ENCODE results near the gene AMMECR1. TPM values are rescaled to one million over a fixed set of nuclear protein-coding genes. Genes with fewer than 3 reads are reported as not detected.
"Not testable (repeated sequence)": the region's sequence is repeated elsewhere in the genome, so short reads cannot be mapped to it uniquely, and the experiment has no call there.

AMMECR1 gene
- polyA plus RNA-seq, 1 donor from 2014 or later: 5.4 TPM

DNA sequence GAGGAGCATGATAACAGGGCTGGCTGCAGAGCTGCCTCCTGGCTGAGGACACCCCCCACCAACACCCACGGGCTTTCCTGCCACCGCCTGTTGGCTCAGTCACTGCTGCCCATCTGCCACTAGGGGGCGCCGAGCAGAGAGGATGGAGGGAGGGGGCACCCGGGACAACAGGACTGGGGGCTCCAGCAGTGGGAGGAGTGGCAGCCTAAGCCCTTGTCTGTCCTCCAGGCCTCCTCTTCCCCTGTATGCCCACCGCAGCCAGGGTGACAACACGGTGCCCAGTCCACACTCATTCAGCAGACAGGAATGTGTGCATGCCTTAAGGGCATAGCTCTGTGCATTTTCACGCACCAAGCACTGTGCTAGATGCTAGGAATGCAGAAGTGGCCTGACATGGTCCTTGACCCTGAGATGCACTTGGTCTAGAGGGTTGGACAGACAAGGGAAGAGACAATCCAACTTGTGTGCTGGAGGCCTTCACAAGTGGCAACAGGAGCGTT, 149.9 kb downstream of the AMMECR1 start:
- Mint-ChIP-seq H3K9me3 (no peaks in the 10 kb centered on the region), H3K36me3 (no peaks in the 10 kb centered on the region), H3K27ac (no peak overlapping the region), H3K4me3 (no peak overlapping the region), H3K27me3 (no peaks in the 10 kb centered on the region), H3K4me1 (peaks cover 7 to 17% (median 7%) of the 10 kb centered on the region in 3 donors)

DNA sequence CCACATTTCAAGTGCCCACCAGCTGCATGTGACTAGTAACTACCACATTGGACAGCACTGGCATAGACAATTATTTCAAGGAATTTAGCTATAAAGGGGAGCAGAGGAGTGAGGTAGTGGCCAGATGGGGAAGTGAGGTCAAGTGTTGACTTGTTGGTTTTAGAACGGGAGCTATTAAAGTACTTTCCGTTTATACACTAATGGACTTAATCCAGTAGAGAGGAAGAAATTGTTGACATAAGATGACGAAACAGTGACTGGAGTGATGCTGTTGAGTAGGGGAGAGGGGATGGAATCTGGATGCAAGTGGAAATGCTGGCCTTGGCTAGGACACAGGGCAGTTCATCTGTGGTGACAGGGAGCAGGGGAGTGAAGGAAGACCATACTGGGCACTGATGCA, 154.4 kb downstream of the AMMECR1 start:
- Mint-ChIP-seq H3K27ac (no peak overlapping the region), H3K4me1 (peaks cover 8 to 12% (median 9%) of the 10 kb centered on the region in 3 donors), H3K9me3 (no peaks in the 10 kb centered on the region), H3K36me3 (no peaks in the 10 kb centered on the region), H3K4me3 (no peak overlapping the region), H3K27me3 (no peaks in the 10 kb centered on the region)

DNA sequence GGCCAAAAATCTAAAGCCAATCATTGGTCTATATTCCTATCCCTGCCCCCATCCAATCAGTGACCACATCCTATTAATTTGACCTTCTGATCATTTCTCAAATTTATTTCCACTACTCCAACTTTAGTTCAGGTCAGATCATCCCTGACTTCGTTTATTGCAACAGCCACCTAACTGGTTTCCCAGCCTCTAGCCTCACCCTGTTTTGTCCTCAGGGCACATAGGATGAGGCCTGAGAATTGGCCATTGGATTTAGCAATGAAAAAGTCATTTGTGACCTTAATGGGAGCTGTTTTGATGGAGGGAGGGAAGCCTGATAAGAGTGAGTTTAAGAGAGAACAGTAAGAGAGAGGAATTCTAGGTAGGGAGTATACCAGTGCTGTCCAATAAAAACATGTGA, 155.0 kb downstream of the AMMECR1 start:
- Mint-ChIP-seq H3K4me1 (peaks cover 8 to 12% (median 9%) of the 10 kb centered on the region in 3 donors), H3K27ac (no peak overlapping the region), H3K9me3 (no peaks in the 10 kb centered on the region), H3K4me3 (no peak overlapping the region), H3K27me3 (no peaks in the 10 kb centered on the region), H3K36me3 (no peaks in the 10 kb centered on the region)

DNA sequence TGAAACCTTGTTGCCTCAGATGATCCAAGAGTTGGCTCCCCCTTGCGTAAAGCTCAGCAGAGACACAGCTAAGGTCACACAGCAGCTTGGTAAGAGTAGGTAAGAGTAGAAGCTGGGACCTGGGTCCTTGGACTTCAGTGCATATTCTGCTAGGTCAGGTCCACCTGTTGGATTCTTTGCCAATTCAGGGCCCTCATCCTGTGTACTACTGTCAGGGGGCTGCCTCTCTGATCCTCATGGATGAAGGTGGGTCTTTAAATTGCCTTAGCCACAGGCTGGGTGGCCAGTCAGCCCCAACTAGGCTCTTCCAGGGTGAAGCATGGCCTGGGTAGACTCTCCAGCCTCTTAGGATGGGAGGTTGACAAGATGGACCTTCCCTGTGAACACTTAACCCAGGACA, 155.8 kb downstream of the AMMECR1 start:
- no peaks in the 10 kb centered on the region for H3K27me3 Mint-ChIP-seq
- H3K27ac Mint-ChIP-seq: no peak overlapping the region
- no peaks in the 10 kb centered on the region for H3K9me3 Mint-ChIP-seq
- H3K4me1 Mint-ChIP-seq: peaks cover 8 to 12% (median 9%) of the 10 kb centered on the region in 3 donors
- H3K36me3 Mint-ChIP-seq: no peaks in the 10 kb centered on the region
- H3K4me3 Mint-ChIP-seq: no peak overlapping the region

DNA sequence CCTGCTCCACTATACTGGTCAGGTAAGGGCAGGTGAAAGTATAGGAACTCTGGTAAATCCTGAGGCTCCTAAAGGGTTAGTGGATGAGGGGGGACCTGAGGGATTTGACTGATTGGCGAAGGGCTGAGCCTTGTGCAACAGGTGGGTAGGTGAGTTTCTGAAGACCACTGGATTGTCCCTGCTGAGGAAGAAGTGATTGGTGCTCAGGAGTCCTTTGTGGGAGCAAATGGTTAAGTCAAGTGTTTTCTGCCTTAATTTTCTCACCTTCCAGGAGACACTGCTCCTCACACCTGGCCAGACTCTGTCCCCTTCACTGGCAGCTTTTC, 156.6 kb downstream of the AMMECR1 start:
- H3K36me3 Mint-ChIP-seq: no peaks in the 10 kb centered on the region
- H3K9me3 Mint-ChIP-seq: no peaks in the 10 kb centered on the region
- H3K27ac Mint-ChIP-seq: no peak overlapping the region
- H3K27me3 Mint-ChIP-seq: no peaks in the 10 kb centered on the region
- H3K4me3 Mint-ChIP-seq: no peak overlapping the region
- H3K4me1 Mint-ChIP-seq: peaks cover 8 to 12% (median 9%) of the 10 kb centered on the region in 3 donors

DNA sequence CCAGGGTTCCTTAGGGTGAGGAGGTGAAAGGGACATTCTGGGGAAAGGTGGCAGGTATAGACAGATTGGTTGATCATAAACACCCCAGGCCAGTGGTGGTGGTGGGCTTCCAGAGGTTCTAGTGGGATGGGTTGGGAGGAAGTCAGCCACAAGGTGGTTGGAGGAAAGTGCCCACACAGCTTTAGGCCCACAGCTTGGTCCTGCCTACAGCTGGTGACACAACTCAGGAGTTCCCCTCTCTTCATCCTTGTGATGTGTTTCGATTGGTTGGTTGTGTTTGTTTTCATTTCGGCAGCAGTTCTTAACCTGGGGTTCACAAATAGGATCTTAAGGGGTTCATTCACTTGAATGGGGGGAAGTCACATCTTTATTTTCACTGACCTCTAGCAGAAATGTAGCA, 158.0 kb downstream of the AMMECR1 start:
- Mint-ChIP-seq H3K27me3 (no peaks in the 10 kb centered on the region), H3K27ac (peak overlapping the region; percentile 5 to 69 (median 36)), H3K4me3 (no peak overlapping the region), H3K36me3 (no peaks in the 10 kb centered on the region), H3K4me1 (peaks cover 9 to 12% (median 9%) of the 10 kb centered on the region in 3 donors), H3K9me3 (no peaks in the 10 kb centered on the region)

DNA sequence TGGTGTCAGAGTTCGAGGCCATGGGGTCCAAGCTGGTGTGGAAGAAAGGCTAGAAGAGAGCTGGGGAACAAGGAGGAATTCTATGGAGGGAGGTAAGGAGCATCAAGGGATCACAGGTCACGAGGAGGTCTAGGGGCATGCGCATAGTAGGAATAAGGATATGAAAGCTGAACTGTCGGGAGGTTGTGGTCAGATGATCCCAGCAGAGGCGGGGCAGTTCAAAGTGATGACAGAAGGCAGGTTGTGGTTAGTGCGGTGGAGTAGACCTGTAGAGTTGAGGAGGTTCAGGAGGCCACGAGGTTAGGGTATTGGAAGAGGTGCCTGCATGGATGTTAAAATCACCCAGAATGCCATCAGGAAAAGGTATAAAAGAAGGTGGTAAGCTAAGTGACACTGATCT, 158.7 kb downstream of the AMMECR1 start:
- Mint-ChIP-seq H3K27me3 (no peaks in the 10 kb centered on the region), H3K36me3 (no peaks in the 10 kb centered on the region), H3K4me3 (no peak overlapping the region)

DNA sequence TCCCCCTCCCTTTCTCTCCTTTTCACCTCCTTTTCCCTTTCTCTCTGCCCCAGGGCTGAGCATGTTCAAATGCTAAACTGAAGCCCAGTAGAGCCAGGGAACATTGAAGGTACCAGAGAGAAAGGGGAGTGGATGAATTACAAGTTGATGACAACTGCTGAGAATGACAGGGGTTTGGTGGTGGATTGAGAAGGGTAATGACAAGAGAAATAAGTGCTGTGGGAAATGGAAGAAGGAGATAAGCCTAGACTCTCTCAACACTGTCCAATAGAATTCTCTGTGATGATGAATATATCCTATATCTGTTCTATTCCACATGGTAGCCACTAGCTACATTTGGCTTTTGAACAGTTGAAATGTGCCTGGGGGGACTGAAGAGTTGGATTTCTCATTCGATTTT, 160.4 kb downstream of the AMMECR1 start:
- Mint-ChIP-seq H3K27ac (no peak overlapping the region), H3K4me3 (no peak overlapping the region), H3K27me3 (peaks cover 2% of the 10 kb centered on the region), H3K36me3 (no peaks in the 10 kb centered on the region), H3K9me3 (no peaks in the 10 kb centered on the region), H3K4me1 (peaks cover 9 to 12% (median 9%) of the 10 kb centered on the region in 3 donors)

More for the DNA sequence above, 158.7 kb downstream of the AMMECR1 start:
- Mint-ChIP-seq H3K4me1 (peaks cover 9 to 12% (median 9%) of the 10 kb centered on the region in 3 donors), H3K9me3 (no peaks in the 10 kb centered on the region), H3K27ac (peak overlapping the region; percentile 5 to 69 (median 57))

DNA sequence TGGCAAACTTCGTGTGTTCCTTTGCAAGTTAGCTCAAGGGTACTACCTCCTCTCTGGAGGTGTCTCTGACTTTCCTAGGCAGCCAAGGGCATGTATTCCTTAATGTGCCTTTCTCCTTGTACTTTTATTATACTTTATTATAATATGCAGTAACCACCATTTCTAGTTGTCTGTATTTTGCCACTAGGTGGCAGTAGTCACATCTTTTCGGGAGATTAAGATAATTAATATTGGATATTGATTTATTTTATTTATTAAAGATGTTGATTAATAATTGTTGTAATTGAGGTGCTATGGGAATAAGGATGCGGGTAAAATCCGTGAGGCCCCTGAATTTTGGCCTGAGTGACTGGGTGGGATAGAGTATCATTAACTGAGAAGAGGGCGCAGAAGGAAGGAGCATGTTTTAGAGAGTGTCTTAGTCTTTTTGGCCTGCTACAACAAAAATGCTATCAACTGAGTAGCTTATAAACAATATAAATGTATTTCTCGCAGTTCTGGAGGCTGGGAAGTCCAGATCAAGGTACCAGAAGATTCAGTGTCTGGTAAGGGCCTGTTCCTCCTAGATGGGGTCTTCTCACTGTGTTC, 161.6 kb downstream of the AMMECR1 start:
- Mint-ChIP-seq H3K27ac (no peak overlapping the region), H3K27me3 (peaks cover 2% of the 10 kb centered on the region), H3K9me3 (no peaks in the 10 kb centered on the region), H3K4me1 (peaks cover 9 to 12% (median 9%) of the 10 kb centered on the region in 3 donors), H3K4me3 (no peak overlapping the region), H3K36me3 (no peaks in the 10 kb centered on the region)

DNA sequence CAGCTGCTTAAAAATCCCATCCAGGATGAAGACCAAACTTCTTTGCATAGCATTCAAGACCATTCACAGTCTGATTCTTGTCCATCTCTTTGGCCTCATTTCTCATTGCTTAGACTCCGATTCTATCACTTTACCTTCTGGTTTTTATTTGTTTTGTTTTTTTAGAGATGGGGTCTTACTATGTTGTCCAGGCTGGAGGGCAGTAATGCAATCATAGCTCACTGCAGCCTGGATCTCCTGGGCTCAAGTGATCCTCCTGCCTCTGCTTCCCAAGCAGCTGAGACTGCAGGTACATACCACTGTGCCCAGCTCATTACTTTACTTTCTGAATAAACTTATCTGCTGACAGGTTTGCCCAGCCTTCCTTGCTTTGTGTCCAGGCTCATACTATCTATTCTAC, 162.1 kb downstream of the AMMECR1 start:
- Mint-ChIP-seq H3K36me3 (no peaks in the 10 kb centered on the region), H3K27me3 (peaks cover 2% of the 10 kb centered on the region), H3K4me3 (no peak overlapping the region), H3K9me3 (no peaks in the 10 kb centered on the region), H3K27ac (no peak overlapping the region), H3K4me1 (peaks cover 9 to 12% (median 9%) of the 10 kb centered on the region in 3 donors)

DNA sequence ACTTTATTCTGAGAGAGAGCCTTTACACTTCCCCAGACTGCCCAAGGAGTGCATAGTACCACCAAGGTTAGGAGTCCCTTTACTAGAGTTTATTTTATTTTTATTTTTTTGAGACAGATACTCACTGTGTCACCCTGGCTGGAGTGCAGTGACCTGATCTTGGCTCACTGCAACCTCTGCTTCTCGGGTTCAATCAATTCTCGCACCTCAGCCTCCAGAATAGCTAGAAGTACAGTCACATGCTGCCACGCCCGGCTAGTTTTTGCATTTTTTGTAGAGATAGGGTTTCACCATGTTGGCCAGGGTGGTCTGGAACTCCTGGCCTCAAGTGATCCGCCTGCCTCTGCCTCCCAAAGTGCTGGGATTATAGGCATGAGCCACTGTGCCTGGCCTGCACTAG, 163.6 kb downstream of the AMMECR1 start:
- H3K4me1 Mint-ChIP-seq, H3K4me3 Mint-ChIP-seq, H3K27me3 Mint-ChIP-seq, H3K36me3 Mint-ChIP-seq, H3K9me3 Mint-ChIP-seq, H3K27ac Mint-ChIP-seq: not testable (repeated sequence)

DNA sequence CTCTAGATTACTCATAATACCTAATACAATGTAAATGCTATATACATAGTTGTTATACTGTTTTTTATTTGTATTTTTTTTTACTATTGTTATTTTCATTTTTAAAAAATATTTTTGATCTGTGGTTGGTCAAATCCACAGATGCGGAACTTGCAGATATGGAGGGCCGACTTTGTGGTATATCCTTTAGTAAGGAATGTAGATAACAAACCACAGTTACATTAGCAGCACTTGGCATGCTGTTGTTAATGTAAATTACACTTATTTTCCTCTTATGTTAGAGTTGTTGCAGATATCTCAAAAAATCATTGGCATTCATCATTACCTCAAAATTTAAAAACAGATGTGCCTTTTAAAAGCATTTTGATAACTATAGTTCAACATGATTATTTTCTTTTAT, 164.0 kb downstream of the AMMECR1 start:
- Mint-ChIP-seq H3K4me1 (peaks cover under 1 to 2% (median 1%) of the 10 kb centered on the region in 3 donors), H3K9me3 (no peaks in the 10 kb centered on the region), H3K27me3 (peaks cover 2% of the 10 kb centered on the region), H3K4me3 (no peak overlapping the region), H3K36me3 (no peaks in the 10 kb centered on the region), H3K27ac (no peak overlapping the region)

DNA sequence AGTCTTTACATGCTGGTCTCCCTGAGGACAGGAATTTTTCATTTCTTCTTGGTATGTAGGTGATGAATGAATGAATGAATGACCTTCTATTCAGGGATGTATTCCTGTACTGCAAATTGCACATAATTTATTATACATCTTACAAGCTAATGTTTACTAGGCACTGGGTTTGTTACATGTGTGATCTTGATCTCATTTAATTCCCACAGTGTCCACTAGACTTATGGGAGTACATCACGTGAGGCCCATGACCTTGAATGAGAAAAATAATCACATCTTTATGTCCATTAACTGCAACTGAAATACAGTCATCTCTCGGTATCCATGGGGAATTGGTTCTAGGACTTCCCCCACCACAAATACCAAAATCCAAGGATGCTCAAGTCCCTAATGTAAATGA, 164.6 kb downstream of the AMMECR1 start:
- Mint-ChIP-seq H3K4me3 (no peak overlapping the region), H3K9me3 (no peaks in the 10 kb centered on the region), H3K4me1 (peaks cover 0 to 2% (median 0%) of the 10 kb centered on the region in 3 donors), H3K27me3 (peaks cover 2% of the 10 kb centered on the region), H3K36me3 (no peaks in the 10 kb centered on the region), H3K27ac (no peak overlapping the region)

DNA sequence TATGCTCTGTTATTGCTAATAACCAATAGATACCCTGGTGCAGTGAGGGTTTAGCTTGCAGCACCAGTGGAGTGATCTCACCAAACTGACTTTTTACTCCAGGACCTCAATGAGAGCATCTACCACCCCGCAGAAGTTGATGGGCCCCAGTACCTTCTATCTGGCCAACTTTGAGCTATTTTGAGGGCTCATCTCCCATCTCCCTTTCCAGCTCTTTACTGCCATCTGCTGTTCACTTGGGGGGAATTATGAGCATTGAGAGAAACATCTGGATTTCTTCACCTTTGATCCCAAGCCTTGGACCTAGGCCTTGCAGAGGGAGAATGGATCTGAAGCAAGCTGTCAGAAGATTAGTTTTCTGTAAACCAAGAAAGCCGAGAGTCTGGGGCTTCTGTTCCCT, 171.4 kb downstream of the AMMECR1 start:
- no peak overlapping the region for H3K27ac Mint-ChIP-seq

DNA sequence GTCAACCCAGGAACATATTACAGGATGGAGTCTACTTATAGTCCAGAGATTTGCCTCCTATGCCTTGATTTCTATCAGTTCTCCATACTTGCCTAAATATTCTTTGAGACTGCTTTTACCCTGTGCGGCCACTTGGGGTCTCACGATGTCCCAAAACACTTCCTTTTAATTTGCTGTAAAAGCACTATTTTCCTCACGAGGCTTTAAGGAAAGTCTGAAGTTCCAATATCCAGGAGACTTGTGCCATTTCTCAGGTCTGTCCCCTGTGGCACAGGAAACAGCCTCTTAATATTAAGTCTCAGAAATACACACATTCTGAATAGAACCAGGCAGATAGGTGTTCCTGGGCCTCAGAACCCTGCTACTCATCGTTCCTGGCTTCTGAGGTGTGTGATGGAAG, 172.0 kb downstream of the AMMECR1 start:
- Mint-ChIP-seq H3K4me3 (no peak overlapping the region), H3K4me1 (peaks cover 0 to 2% (median 0%) of the 10 kb centered on the region in 3 donors), H3K9me3 (peaks cover 0 to 2% (median 0%) of the 10 kb centered on the region in 3 donors), H3K27ac (no peak overlapping the region), H3K27me3 (no peaks in the 10 kb centered on the region), H3K36me3 (no peaks in the 10 kb centered on the region)

More for the DNA sequence above, 171.4 kb downstream of the AMMECR1 start:
- H3K4me1 Mint-ChIP-seq: peaks cover 0 to 2% (median 0%) of the 10 kb centered on the region in 3 donors
- no peak overlapping the region for H3K4me3 Mint-ChIP-seq
- H3K27me3 Mint-ChIP-seq: no peaks in the 10 kb centered on the region
- H3K36me3 Mint-ChIP-seq: no peaks in the 10 kb centered on the region
- H3K9me3 Mint-ChIP-seq: no peaks in the 10 kb centered on the region

DNA sequence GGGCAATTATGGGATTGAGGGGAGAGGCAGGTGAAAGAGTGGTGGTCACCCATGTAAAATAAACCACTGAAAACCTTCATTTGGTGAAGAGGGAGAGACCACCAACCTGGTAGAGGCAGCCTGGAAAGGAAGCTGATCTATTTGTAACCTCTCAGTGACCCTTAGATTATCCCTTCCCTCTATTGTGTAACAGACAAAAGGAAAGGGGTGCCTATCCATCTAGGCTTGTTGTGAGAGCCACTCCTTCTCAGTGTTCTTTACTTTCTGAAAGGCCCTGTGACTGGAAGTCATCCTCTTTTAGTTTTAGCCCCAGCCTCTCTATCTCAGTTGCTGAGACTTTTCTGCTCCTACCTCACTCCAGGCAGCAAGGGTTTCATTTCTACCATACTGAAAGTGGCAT, 172.6 kb downstream of the AMMECR1 start:
- H3K27ac Mint-ChIP-seq: peak overlapping the region in 1 of 3 donors; percentile 42
- H3K9me3 Mint-ChIP-seq: peaks cover 0 to 2% (median 0%) of the 10 kb centered on the region in 3 donors
- H3K4me1 Mint-ChIP-seq: peaks cover 0 to 2% (median 0%) of the 10 kb centered on the region in 3 donors
- H3K36me3 Mint-ChIP-seq: no peaks in the 10 kb centered on the region
- H3K4me3 Mint-ChIP-seq: no peak overlapping the region
- no peaks in the 10 kb centered on the region for H3K27me3 Mint-ChIP-seq

All from IgD-negative memory B cell (primary cell).